ENCODE data around the gene KRT72.

DNA sequence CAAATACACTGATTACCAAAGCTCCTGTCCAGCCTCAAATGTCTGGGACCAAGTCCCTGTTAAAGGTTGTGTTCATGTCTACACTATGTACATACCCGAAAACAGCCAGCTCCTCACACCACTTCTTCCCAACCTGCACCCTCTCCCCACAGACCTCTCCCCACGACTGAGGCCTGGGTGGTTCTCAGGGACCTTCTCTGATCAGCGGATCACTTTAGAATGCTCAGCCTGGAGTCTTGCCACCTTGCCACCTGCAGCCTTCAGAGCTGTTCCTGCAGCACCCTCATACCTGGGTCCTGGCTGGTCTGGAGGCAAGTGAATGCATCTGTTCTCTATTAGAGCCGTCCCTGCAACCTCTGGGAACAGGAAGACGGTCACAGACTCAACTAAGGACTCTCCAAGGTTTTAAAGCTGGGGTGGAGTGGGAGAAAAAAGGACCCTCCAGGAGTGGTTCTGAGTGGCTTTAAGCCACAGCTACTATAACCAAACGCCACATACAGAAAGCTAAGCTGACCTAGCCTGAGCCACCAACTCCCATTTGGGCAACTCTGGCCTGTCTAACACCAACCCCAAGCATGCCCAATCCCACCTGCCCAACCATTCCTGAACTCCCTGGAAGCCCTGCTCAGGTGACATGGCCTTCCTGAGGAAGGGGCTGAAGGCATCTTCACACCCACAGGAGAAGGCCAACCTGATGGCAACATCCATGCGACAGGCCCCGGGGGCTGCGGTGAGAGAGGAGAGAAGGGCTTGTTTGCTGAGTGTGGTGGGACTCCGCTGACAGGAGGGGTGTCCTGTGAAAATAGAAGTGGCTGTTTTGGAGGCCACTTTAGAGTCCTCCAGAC lies 42.2 kb upstream of the KRT72 start:
- TF ChIP-seq, protein P1, sequence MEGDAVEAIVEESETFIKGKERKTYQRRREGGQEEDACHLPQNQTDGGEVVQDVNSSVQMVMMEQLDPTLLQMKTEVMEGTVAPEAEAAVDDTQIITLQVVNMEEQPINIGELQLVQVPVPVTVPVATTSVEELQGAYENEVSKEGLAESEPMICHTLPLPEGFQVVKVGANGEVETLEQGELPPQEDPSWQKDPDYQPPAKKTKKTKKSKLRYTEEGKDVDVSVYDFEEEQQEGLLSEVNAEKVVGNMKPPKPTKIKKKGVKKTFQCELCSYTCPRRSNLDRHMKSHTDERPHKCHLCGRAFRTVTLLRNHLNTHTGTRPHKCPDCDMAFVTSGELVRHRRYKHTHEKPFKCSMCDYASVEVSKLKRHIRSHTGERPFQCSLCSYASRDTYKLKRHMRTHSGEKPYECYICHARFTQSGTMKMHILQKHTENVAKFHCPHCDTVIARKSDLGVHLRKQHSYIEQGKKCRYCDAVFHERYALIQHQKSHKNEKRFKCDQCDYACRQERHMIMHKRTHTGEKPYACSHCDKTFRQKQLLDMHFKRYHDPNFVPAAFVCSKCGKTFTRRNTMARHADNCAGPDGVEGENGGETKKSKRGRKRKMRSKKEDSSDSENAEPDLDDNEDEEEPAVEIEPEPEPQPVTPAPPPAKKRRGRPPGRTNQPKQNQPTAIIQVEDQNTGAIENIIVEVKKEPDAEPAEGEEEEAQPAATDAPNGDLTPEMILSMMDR (IDR thresholded peaks at IDR 0.05; ENCODE audit: poor library complexity), result no peak
- no peak for TF ChIP-seq EZH2 (IDR thresholded peaks at IDR 0.05; ENCODE audit: borderline replicate concordance)

Measured in hepatocyte (in vitro differentiated cells).